ENCODE results near the gene AXIN1.

AXIN1 gene

DNA sequence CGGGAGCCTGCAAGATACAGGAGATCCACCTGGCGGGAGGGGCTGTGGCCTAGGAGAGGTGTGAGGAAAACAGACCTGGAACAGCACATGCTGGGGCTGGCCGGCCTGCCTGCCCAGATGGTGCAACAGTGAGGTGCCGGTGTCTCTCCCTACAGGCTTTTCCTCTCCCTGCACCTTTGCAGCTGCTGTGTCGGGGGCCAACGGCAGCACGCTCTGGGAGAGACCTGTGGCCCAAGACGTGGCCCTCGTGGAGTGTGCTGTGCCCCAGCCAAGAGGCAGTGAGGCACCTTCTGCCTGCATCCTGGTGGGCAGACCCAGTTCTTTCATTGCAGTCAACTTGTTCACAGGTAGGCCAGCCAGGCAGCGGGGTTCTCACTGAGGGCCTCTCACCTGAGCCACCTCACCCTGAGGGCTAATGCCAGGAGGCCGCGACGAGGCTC, 92.7 kb downstream of the AXIN1 start:
- TF ChIP-seq CEBPB (IDR thresholded peaks at IDR 0.05) (no peak), CREB1 (IDR thresholded peaks at IDR 0.05; ENCODE audit: low read depth) (no peak), TAF1 (IDR thresholded peaks at IDR 0.05; ENCODE audit: low read depth) (no peak), RAD21 (IDR thresholded peaks at IDR 0.05; ENCODE audit: low read depth) (no peak), EGR1 (IDR thresholded peaks at IDR 0.05) (no peak), YY1 (IDR thresholded peaks at IDR 0.05; ENCODE audit: low read depth) (no peak), FOXM1 (IDR thresholded peaks at IDR 0.05; ENCODE audit: borderline replicate concordance, low read depth) (no peak), EP300 (IDR thresholded peaks at IDR 0.05; ENCODE audit: borderline replicate concordance) (no peak), TEAD4 (IDR thresholded peaks at IDR 0.05) (no peak), TCF12 (IDR thresholded peaks at IDR 0.05; ENCODE audit: low read depth) (no peak), NFIC (IDR thresholded peaks at IDR 0.05) (no peak), ZBTB7A (IDR thresholded peaks at IDR 0.05; ENCODE audit: low read depth) (no peak)
- TF ChIP-seq, protein P1, sequence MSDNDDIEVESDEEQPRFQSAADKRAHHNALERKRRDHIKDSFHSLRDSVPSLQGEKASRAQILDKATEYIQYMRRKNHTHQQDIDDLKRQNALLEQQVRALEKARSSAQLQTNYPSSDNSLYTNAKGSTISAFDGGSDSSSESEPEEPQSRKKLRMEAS (IDR thresholded peaks at IDR 0.05), result no peak
- TF ChIP-seq, protein P2, sequence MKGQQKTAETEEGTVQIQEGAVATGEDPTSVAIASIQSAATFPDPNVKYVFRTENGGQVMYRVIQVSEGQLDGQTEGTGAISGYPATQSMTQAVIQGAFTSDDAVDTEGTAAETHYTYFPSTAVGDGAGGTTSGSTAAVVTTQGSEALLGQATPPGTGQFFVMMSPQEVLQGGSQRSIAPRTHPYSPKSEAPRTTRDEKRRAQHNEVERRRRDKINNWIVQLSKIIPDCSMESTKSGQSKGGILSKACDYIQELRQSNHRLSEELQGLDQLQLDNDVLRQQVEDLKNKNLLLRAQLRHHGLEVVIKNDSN (IDR thresholded peaks at IDR 0.05), result no peak
- TF ChIP-seq, protein P3, sequence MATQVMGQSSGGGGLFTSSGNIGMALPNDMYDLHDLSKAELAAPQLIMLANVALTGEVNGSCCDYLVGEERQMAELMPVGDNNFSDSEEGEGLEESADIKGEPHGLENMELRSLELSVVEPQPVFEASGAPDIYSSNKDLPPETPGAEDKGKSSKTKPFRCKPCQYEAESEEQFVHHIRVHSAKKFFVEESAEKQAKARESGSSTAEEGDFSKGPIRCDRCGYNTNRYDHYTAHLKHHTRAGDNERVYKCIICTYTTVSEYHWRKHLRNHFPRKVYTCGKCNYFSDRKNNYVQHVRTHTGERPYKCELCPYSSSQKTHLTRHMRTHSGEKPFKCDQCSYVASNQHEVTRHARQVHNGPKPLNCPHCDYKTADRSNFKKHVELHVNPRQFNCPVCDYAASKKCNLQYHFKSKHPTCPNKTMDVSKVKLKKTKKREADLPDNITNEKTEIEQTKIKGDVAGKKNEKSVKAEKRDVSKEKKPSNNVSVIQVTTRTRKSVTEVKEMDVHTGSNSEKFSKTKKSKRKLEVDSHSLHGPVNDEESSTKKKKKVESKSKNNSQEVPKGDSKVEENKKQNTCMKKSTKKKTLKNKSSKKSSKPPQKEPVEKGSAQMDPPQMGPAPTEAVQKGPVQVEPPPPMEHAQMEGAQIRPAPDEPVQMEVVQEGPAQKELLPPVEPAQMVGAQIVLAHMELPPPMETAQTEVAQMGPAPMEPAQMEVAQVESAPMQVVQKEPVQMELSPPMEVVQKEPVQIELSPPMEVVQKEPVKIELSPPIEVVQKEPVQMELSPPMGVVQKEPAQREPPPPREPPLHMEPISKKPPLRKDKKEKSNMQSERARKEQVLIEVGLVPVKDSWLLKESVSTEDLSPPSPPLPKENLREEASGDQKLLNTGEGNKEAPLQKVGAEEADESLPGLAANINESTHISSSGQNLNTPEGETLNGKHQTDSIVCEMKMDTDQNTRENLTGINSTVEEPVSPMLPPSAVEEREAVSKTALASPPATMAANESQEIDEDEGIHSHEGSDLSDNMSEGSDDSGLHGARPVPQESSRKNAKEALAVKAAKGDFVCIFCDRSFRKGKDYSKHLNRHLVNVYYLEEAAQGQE (IDR thresholded peaks at IDR 0.05; ENCODE audit: low read depth), result no peak

- TF ChIP-seq TAF1 (IDR thresholded peaks at IDR 0.05; ENCODE audit: low read depth) (no peak), RAD21 (IDR thresholded peaks at IDR 0.05; ENCODE audit: low read depth) (no peak)
Measured at GRCh38 chr16:259226-259625, 93.3 kb downstream of the AXIN1 start.

DNA sequence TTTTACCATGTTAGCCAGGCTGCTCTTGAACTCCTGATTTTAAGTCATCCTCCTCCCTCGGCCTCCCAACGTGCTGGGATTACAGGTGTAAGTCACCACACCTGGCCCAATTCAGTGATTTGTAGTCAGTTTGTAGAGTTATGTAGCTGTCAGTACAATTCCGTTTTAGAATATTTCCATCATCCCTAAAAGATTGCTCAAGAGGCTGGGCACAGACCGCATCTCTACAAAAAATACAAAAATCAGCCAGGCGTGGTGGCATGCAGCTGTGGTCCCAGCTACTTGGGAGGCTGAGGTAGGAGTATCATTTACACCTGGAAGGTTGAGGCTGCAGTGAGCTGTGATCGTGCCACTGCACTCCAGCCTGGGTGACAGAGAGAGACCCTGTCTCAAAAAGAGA, 97.3 kb downstream of the AXIN1 start:
- TF ChIP-seq TCF12 (IDR thresholded peaks at IDR 0.05; ENCODE audit: low read depth) (no peak), YY1 (IDR thresholded peaks at IDR 0.05; ENCODE audit: low read depth) (no peak), CREB1 (IDR thresholded peaks at IDR 0.05; ENCODE audit: low read depth) (no peak), NFIC (IDR thresholded peaks at IDR 0.05) (no peak), EP300 (IDR thresholded peaks at IDR 0.05; ENCODE audit: borderline replicate concordance) (no peak), RAD21 (IDR thresholded peaks at IDR 0.05; ENCODE audit: low read depth) (no peak), EGR1 (IDR thresholded peaks at IDR 0.05) (no peak), ZBTB7A (IDR thresholded peaks at IDR 0.05; ENCODE audit: low read depth) (no peak)
- TF ChIP-seq, protein P3 (IDR thresholded peaks at IDR 0.05; ENCODE audit: low read depth), result no peak
- TF ChIP-seq, protein P1 (IDR thresholded peaks at IDR 0.05), result no peak
- TF ChIP-seq, protein P2 (IDR thresholded peaks at IDR 0.05), result no peak

GRCh38 chr16:254461-254860, 98.1 kb downstream of the AXIN1 start:
- TF ChIP-seq EGR1 (IDR thresholded peaks at IDR 0.05) (no peak), CREB1 (IDR thresholded peaks at IDR 0.05; ENCODE audit: low read depth) (no peak), TCF12 (IDR thresholded peaks at IDR 0.05; ENCODE audit: low read depth) (no peak), EP300 (IDR thresholded peaks at IDR 0.05; ENCODE audit: borderline replicate concordance) (no peak)
- TF ChIP-seq, protein P3 (IDR thresholded peaks at IDR 0.05; ENCODE audit: low read depth), result no peak

DNA sequence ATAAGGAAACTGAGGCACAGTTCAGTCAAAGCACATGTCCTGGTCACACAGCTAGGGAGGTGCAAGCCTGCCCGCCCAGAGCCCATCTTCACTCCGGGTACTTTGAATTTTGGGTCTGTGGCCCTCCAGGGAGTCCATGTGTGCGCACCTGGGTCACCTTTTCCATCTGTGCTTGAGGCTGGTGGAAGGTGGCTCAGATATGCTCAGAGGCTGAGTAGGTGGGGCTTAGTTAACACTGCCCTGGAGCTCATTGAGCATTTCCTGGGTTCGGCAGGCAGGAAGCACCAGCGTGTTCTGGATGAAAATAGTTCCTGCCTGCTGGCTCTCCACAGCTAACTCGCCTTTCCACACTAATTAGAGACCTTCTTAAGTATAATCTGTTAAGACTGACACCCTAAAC, 98.7 kb downstream of the AXIN1 start:
- TF ChIP-seq TAF1 (IDR thresholded peaks at IDR 0.05; ENCODE audit: low read depth) (no peak), EP300 (IDR thresholded peaks at IDR 0.05; ENCODE audit: borderline replicate concordance) (no peak), RAD21 (IDR thresholded peaks at IDR 0.05; ENCODE audit: low read depth) (no peak), NFIC (IDR thresholded peaks at IDR 0.05) (no peak), CREB1 (IDR thresholded peaks at IDR 0.05; ENCODE audit: low read depth) (no peak), CEBPB (IDR thresholded peaks at IDR 0.05) (no peak), TEAD4 (IDR thresholded peaks at IDR 0.05) (no peak), FOXM1 (IDR thresholded peaks at IDR 0.05; ENCODE audit: borderline replicate concordance, low read depth) (no peak), YY1 (IDR thresholded peaks at IDR 0.05; ENCODE audit: low read depth) (no peak), TCF12 (IDR thresholded peaks at IDR 0.05; ENCODE audit: low read depth) (no peak), EGR1 (IDR thresholded peaks at IDR 0.05) (no peak), ZBTB7A (IDR thresholded peaks at IDR 0.05; ENCODE audit: low read depth) (no peak)
- TF ChIP-seq, protein P1 (IDR thresholded peaks at IDR 0.05), result no peak
- TF ChIP-seq, protein P3 (IDR thresholded peaks at IDR 0.05; ENCODE audit: low read depth), result no peak
- TF ChIP-seq, protein P2 (IDR thresholded peaks at IDR 0.05), result no peak

Measured in Ishikawa (cell line).